ENCODE data around the gene MORN5.
A peak's percentile ranks its signal among the peaks of the same experiment; 100 is the strongest.

Gene MORN5

DNA sequence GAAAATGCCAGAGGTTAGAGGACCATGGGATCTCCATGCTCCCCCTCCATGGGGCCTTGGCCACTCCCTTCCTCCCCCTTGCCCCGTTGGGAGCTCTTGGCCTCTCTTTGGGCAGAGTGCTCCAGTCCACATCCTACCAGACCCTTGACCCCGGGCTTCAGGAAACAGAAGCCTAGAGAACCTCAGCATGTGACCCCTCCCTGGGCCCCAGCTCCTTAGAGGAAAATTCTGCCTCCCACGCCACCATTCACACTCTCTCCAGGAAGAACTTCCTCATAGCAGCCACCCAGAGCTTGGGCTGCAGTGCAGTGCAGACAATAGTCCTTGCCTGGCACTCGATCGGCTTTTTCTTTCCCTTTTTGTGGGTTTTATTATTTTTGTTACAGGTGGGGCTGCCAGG is 63.1 kb downstream of the MORN5 start:
- TF ChIP-seq, protein P1, sequence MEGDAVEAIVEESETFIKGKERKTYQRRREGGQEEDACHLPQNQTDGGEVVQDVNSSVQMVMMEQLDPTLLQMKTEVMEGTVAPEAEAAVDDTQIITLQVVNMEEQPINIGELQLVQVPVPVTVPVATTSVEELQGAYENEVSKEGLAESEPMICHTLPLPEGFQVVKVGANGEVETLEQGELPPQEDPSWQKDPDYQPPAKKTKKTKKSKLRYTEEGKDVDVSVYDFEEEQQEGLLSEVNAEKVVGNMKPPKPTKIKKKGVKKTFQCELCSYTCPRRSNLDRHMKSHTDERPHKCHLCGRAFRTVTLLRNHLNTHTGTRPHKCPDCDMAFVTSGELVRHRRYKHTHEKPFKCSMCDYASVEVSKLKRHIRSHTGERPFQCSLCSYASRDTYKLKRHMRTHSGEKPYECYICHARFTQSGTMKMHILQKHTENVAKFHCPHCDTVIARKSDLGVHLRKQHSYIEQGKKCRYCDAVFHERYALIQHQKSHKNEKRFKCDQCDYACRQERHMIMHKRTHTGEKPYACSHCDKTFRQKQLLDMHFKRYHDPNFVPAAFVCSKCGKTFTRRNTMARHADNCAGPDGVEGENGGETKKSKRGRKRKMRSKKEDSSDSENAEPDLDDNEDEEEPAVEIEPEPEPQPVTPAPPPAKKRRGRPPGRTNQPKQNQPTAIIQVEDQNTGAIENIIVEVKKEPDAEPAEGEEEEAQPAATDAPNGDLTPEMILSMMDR (IDR thresholded peaks at IDR 0.05; ENCODE audit: borderline replicate concordance, control extremely low read depth, extremely low read depth, insufficient read depth, missing control alignments): no peak
- in situ Hi-C loops (cut with MboI; ENCODE audit: low sequenced_read_pairs, unreplicated experiment): no loop called here
- peak; percentile 17 for DNase-seq (ENCODE audit: low spot score)

- in situ Hi-C loops (cut with MboI; ENCODE audit: low sequenced_read_pairs, unreplicated experiment): no loop called here
- TF ChIP-seq, protein P1 (IDR thresholded peaks at IDR 0.05; ENCODE audit: borderline replicate concordance, control extremely low read depth, extremely low read depth, insufficient read depth, missing control alignments): no peak
- DNase-seq (ENCODE audit: low spot score): no peak
Observed at GRCh38 chr9:122223435-122223834, 63.7 kb downstream of the MORN5 start.

DNA sequence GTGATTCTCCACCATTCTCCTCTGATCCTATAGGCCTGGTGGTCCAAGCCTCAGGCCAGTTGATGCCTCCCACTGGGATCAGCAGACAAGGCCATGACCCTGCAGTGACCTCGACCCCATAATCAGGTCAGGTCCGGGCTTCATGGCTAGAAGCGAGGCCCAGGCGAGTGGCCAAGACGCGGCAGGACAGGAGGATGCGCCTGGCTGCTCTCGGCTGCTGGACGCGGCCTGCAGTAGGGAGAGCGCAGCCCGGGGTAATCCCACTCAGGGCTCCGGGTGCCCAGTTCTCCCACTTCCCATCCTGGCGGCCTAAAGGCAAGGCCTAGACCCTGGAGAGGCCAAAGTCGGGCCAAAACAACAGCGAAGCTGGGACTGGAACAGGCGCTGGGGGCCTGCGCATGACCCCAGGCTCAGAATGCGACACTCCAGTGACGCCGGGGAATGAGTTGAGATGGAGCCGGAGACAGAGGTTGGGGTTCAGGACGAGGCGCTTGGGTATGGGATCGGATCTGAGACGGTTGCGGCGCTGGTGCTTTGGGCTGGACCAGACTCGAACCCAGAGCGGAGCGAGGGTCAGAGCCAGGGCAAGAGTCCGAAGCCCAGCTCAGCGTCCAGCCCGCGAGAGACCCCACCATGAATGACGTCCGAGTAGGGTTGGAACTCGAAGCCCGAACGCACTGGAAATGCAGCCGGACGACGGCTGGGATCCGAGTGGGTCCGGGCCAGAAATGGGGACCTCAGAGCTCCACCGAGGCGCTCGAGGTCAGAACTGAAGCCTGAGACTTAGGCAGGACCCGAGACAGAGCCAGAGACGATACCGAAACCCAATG is 65.8 kb downstream of the MORN5 start:
- TF ChIP-seq, protein P1 (IDR thresholded peaks at IDR 0.05; ENCODE audit: borderline replicate concordance, control extremely low read depth, extremely low read depth, insufficient read depth, missing control alignments): no peak
- DNase-seq (ENCODE audit: low spot score): peak; percentile 18
- in situ Hi-C loops (cut with MboI; ENCODE audit: low sequenced_read_pairs, unreplicated experiment): no loop called here

- DNase-seq (ENCODE audit: low spot score): peak; percentile 18
- TF ChIP-seq, protein P1 (IDR thresholded peaks at IDR 0.05; ENCODE audit: borderline replicate concordance, control extremely low read depth, extremely low read depth, insufficient read depth, missing control alignments): no peak
- in situ Hi-C loops (cut with MboI; ENCODE audit: low sequenced_read_pairs, unreplicated experiment): no loop called here
Observed at GRCh38 chr9:122226142-122226757, 66.5 kb downstream of the MORN5 start.

DNA sequence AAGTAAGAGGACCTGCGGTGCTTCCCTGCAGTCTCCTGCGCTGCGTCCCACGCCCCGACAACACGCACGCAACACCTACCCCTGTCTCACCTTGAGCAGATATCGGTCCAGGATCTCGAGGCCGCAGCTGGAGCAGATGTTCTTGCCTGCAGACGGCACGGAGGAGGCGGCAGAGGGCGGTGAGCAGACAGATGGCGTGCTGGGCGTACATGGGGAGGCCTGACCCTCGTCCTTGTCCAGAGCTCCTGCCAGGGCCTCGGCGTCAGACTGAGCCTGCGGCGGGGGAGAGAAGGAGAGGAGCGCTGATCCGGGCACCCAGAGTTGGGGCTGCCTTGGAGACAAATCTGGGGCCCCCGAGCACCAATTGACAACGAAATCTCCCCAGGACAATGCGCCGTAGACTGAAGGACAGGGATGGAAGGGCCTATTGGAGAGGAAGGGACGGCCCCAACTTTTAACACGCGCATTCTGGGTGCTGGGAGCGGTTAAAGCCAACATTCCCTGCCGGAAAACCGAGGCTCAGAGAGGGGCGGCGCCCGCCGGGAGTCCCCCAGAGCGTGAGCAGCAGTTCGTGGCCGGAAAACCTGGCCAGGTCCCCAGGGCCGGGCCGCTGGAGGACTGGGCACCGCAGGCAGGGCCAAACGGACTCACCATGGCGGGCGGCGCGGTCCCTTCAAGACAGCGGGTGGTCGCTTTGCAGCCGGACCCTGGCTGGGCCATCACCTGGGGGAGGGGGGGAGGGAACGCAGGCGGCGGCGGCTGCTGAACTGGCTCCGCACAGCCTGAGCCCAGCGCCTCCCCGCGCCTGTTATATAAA is 67.3 kb downstream of the MORN5 start:
- in situ Hi-C loops (cut with MboI; ENCODE audit: low sequenced_read_pairs, unreplicated experiment): no loop called here
- TF ChIP-seq, protein P1 (IDR thresholded peaks at IDR 0.05; ENCODE audit: borderline replicate concordance, control extremely low read depth, extremely low read depth, insufficient read depth, missing control alignments): no peak
- peak; percentile 31 for DNase-seq (ENCODE audit: low spot score)

DNA sequence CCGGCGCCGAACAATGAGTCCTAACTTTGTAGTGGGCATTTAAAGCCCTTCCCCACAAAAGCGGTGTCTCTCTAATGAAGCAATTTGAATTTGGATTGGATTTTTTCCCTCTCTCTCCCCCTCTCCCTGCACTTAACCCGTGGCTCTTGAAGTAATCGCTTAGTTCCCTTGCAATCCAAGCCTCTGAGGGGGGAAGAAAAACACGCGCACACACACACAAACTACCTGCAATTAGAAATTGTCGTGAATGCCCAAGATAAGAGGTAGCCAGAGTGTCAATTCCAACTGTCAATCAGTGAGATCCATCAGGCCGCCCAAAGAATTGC is 67.8 kb downstream of the MORN5 start:
- peak; percentile 30 for DNase-seq (ENCODE audit: low spot score)
- TF ChIP-seq, protein P1 (IDR thresholded peaks at IDR 0.05; ENCODE audit: borderline replicate concordance, control extremely low read depth, extremely low read depth, insufficient read depth, missing control alignments): no peak
- in situ Hi-C loops (cut with MboI; ENCODE audit: low sequenced_read_pairs, unreplicated experiment): no loop called here
